Fibroblast of peridontal ligament (primary cell): ENCODE data around the gene NTN3.
"Not testable (repeated sequence)": the region's sequence is repeated elsewhere in the genome, so short reads cannot be mapped to it uniquely, and the experiment has no call there.

ENCODE experiments used
- DNase-seq: peaks from one replicate; pipeline ENCODE4 v3.0.0-alpha.2; 2010; ENCODE audit errors: extremely low read depth

The NTN3 gene

DNA sequence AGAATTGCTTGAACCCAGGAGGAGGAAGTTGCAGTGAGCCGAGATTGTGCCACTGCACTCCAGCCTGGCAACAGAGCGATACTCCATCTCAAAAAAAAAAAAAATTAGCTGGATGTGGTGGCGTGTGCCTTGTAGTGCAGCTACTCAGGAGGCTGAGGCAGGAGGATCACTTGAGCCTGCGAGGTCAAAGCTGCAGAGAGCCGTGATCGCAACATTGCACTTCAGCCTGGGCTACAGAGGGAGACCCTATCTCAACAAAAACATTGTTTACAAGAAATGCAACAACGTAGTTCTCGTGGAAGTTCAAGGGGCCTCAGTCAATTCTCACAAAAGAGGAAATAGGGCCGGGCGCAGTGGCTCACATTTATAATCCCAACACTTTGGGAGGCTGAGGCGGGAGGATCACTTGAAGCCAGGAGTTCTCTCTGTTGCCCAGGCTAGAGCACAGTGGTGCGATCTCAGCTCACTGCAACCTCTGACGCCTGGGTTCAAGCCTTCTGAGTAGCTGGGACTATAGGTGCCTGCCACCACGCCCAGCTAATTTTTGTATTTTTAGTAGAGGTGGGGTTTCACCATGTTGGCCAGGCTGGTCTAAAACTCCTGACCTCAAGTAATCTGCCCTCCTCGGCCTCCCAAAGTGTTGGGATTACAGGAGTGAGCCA lies 29.8 kb upstream of the NTN3 start:
- not testable (repeated sequence) for DNase-seq

DNA sequence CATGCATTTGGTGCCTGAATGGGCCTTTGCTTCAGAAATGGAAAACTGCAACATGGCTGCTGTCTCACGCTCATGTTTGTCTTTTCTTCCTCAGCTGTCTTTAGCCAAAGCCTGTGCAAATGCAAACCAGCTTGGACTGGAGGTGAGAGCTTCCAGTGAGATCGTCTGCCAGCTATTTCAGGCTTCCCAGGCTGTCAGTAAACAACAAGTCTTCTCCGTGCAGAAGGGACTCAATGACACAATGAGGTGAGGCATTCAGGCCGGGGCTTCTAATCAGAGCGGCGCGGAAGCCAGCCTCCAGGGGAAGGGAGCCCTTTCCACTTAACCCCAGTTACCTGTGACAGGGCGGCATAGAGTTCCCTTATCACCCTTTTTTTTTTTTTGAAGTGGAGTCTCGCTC lies 27.5 kb upstream of the NTN3 start:
- no peak for DNase-seq

DNA sequence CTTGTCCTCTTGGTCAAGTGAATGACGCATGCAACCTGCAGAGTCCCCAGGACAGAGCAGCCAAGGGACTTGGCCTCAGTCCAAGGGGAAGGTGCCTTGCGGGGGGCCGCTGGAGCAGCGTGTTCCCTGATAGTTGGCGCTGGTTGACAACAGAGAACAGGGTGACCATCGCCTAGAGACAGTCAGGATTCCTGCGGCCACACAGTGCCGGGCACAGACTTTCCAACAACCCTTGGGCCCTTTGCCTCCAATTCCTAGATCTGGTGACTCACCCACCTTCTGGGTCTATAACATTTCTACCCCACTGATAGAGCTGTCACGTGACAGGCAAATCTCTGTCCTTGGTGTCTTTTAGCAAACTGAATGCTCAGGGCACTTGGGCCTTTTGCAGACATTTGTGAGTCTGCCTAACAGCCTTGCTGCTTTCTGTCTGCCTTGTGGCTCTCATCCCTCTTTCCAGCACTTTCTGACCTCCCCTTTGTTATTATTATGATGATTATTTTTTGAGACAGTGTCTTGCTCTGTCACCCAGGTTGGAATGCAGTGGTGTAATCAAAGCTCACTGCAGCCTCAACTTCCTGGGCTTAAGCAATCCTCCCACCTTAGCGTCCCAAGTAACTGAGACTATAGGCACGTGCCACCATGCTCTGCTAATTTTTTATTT lies 23.0 kb upstream of the NTN3 start:
- no peak for DNase-seq

DNA sequence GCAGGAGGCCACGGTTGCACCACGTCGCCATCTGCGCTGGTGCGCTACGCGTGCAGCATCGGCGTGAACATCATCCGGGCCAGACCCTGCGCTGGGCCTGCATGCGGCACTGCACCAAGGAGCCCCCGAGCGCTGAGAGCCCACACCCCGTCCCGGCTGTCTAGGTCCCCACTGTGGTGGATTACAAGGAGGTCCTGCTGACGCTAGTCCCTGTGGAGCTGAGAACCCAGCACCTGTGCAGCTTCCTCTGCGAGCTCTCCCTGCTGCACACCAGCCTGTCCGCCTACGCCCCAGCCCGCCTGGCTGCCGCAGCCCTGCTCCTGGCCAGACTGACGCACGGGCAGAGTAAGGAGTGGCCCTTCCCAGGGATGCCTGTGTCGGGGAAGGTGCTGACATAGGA lies 22.0 kb upstream of the NTN3 start:
- no peak for DNase-seq

DNA sequence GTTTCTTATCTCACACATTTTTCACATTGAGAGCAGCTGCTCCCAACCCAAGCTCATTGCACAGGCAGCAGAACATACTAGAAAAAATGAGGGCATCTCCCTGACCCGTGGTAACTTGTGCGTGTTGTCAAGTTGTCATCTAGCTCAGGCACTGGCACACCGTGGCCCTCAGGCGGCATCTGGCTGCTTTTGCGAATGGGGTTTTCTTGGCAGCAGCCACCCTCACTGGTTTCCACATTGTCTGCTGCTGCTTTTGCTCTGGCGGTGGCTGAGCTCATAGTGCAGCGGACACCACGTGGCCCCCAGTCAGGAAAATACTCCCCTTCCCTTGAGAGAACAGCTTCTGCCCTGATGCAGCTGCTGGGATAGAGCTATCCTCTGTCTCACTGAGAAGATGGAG lies 20.6 kb upstream of the NTN3 start:
- DNase-seq, result no peak

DNA sequence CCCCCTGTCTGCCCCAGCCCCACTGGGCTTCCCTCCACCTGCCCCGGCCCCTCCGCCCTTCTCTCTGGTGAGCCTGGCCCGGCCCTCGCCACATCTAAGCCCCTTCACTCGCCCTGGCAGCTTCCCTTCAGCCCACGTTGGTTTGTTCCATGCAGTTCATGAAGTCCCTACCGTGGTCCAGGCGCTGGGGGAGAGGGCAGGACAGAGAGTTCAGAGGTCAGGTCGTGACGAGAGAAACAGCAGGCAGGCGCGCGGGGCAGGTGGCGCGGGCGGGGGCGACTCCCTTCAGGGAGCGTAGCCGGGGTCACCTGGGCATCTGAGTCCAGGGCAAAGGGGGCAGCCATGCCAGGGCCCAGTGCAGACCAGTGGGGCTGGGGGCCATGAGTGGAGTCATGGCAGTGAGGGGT lies 20.1 kb upstream of the NTN3 start:
- no peak for DNase-seq

DNA sequence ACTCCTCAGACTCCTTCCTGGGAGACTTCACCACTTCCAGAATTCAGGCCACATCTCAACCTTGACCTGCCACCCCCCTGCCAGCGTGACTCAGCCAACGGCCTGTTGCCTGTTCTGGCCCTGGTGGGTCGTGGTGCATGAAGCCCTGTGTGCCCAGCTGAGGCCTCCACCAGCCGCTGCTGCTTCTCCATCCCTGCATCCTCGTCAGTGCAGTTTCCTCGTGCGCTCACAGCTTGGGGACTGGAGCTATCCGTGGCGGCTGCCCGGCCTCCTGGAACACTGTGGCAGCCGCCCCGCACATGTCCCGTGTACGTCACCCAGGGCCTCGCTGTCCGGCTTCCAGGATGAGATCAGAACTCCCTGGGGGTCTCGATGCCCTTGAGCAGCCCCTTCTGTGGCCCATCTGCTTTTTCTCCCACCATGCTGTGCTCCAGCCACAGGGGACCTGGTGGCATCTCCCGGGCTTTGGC lies 19.2 kb upstream of the NTN3 start:
- no peak for DNase-seq

DNA sequence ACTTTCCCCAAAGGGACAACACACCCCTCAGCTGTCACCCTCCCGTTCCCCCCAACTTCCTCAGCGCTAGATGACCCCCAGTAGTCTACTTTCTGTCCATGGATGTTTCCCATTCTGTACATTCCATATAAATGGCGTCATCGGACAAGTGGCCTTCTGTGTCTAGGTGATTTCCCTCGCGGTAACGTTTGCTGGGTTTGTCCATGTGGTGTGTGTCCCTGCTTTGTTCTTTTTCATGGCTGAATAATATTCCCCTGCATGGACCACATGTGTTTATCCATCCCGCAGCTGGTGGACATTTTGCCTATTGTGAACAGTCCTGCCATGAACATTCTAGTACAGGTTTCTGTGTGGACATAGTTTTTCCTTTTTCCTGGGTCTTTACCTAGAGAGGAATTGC lies 18.4 kb upstream of the NTN3 start:
- no peak for DNase-seq

DNA sequence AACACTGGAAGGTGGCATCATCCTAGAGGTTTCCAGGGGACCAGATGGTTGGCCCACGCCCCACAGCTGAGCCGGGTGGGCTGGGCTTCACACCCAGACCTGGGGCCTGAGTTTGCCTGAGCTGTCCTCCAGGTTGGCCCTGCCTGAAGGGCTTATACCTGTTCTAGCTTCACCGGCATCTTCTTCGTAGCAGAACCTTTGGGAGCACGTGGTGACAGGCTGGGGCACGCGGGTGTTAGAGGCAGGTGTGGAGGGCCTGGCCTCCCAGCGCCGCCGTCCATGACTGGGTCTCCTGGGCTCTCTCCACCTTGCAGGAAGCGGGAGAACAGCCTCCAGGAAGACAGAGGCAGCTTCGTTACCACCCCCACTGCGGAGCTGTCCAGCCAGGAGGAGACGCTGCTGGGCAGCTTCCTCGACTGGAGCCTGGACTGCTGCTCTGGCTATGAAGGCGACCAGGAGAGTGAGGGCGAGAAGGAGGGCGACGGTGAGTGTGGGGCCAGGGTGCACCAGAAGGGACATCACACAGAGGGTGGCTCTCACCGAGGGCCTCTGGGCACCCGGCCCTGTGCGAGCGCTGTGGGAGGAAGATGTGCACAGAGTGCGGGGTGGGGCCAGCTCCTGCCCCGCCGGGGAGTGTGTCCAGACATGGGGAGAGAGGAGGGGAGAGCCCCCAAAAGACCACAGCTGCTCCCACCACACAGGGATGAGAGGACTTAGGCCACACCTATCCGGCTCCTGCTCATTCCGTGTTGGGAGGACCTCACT lies 15.8 kb upstream of the NTN3 start:
- no peak for DNase-seq

DNA sequence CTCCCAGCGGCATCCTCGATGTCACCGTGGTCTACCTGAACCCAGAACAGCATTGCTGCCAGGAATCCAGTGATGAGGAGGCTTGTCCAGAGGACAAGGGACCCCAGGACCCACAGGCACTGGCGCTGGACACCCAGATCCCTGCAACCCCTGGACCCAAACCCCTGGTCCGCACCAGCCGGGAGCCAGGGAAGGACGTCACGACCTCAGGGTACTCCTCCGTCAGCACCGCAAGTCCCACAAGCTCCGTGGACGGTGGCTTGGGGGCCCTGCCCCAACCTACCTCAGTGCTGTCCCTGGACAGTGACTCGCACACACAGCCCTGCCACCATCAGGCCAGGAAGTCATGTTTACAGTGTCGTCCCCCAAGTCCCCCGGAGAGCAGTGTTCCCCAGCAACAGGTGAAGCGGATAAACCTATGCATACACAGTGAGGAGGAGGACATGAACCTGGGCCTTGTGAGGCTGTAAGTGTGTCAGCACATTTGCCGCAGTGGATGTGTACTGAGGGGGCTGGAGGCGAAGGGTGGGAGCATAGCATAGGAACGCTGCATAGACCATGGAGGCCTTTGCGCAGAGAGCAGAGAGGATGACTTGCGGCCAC lies 14.4 kb upstream of the NTN3 start:
- DNase-seq, result no peak

DNA sequence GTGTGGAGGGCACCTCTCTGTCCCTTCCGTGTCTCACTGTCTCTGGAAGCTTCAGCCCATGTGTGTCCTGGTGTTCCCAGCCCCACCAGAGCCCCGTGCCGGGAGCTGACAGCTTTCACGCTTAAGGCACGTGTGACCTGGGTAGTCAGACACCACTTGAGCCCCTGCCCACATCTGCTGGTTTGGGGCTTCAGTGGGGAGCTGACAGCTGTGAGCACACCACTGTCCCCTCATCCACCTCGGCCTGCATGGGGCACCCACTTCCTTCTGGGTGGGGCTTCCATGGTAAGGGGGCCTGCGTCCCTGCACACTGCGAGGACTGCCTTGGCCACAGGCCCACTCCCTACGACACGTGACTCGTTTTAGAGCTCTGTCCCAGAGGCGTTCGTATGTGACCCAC lies 13.8 kb upstream of the NTN3 start:
- DNase-seq, result no peak

DNA sequence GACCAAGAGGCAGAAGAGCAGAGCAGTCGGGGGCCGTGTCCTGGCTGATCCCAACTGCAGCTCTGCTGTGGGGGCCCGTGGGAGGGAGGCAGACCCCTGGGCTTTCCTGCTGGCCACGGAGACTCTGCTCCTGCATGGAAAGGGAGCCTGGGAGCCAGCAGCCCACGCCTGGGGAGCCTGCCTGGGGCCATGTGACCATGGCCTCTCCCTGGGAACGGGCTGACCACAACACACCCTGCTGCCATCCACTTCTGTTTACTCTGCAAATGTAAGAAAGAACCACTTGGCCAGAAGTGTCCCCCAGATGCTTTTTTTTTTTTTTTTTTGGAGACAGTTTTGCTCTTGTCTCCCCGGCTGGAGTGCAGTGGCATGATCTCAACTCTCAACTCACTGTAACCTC lies 13.2 kb upstream of the NTN3 start:
- no peak for DNase-seq

DNA sequence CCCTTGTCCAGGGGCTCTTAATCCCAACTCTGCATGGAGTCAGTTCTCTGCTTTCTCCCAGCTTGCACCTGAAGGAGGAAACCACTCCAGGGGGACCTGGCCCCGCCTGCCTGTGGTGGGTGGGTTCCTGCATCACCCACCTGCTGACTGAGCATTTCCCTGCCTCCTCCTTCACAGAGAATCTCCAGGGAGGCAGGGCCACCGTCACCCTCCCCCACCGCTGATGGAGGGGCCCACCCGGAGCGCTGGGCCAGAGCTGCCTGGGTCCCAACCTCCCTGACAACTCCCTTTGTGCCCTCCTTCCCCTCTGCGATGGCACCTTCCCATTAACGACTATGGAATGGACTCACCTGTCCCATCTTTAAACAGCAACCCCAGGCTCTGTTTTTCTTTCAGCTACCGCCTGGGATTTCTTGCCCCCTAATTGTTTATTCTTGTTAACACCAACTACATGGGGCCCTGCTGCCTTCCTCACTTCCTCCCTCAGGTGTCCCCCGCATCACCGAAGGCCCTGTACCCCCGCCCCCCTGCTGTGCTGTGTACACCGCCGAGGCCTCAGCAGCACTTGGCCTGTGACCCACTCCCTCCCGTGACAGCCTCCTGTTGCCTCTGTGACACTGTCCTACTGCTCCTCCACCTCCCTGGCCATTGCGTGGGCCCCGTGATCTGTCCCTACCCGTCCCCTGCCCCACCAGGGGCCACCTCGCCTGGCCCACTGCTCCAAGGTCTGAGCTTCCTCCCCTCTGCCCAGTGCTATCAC lies 12.0 kb upstream of the NTN3 start:
- no peak for DNase-seq

DNA sequence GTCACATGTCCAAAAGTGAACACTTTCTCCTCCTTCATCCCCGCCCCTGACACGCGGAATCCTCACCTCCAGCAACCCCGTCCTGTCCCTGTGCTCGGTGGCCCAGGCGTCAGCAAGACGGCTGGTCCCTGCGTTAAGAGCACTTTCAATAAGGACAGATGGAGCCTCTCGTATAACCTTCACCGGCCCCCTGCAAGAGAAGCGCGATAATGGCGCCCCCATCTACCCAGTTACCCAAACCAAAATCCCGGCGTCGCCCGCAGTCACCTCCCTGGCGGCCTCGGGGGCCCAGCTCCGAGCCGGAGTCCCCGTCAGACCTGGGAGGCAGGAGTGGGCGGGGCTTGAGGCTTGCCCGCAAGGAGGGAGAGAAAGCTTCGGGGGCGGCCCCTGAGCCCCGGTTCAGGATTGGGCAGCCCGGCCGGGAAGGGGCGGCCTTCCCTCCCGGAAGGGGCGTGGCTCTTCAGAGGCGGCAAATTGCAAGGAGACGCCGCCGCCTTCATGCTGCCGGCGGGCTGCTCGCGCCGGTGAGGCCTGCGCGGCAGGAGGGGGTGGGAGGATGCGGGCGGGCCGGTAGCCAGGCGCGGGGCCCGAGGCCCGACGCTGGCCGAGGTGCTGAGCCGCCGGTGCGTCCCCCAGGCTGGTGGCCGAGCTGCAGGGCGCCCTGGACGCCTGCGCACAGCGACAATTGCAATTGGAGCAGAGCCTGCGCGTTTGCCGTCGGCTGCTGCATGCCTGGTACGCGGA lies 11.3 kb upstream of the NTN3 start, which contains the start of gene TEDC2:
TSS of gene TEDC2 (plus strand) at position 463 of the 744 bp plus-strand sequence. CDS start at position 499, 36 bp downstream.
- DNase-seq, result peak; percentile 78

DNA sequence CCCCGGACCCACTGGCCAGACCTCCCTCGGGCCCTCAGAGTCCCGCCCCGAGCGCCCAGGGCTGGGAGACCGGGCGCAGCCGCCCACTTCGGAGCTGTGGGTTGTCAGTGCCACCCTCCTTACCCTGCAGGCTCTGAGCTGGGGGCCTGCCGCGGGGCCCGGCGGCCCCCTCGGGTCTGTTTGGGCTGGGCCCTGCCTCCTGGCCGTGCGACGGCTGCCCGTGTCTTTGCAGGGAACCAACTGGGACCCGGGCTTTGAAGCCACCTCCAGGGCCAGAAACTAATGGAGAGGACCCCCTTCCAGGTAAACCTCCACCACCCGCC lies 10.7 kb upstream of the NTN3 start:
- DNase-seq, result no peak

DNA sequence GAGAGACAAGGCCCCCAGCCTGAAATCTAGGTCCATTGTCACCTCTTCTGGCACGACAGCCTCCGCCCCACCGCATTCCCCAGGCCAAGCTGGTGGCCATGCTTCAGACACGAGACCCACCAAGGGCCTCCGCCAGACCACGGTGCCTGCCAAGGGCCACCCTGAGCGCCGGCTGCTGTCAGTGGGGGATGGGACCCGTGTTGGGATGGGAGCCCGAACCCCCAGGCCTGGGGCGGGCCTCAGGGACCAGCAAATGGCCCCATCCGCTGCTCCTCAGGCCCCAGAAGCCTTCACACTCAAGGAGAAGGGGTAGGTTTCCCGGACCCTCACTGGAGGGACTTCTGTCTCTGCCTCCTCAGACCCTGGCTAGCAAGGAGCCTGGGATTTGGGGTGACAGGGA lies 10.2 kb upstream of the NTN3 start:
- no peak for DNase-seq

DNA sequence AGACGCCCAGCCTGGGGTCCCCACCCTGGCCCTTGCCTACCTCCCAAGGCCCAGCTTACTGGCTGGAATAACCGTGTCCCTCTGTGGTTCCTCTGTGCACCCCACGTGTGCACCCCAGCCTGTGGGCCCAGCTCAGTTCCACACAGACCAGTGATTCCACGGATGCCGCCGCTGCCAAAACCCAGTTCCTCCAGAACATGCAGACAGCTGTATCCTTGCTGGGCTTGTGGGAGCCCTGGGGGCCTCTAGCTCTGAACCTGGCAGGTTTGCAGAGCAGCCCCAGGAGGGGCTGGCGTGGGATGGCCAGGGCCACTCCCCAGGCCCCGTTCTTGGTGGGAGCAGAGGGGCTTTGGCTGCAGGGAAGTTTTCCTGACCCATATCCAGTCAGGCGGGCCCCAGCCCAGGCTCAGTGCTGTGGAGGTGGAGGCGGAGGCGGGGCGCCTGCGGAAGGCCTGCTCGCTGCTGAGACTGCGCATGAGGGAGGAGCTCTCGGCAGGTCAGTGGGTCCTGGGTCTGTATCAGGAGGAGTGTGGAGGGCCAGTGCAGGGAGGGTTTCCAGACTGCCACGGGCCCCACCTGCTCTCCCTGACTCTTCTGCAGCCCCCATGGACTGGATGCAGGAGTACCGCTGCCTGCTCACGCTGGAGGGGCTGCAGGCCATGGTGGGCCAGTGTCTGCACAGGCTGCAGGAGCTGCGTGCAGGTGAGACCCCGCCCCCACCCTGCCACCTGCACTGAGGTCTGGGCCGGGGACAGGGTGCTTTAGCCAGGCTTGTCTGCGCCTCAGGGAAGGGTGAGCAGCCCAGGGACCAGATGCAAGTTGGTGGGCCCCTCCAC lies 8.8 kb upstream of the NTN3 start:
- no peak for DNase-seq

DNA sequence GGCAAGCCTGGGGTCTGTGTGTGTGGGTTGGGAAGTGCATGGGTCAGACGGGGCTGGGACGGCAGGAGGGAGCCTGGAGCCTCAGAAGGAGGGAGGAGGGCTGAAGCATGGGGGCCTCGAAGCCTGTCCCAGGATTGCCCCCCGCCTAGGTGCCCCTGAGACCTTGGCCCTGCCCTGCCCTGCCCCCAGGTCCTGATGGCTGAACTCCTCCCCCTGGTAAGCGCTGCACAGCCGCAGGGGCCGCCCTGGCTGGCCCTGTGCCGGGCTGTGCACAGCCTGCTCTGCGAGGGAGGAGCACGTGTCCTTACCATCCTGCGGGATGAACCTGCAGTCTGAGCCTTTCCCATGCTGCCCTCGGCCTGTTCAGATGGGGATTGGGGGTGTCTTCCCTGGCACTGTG lies 6.8 kb upstream of the NTN3 start:
- DNase-seq, result no peak

DNA sequence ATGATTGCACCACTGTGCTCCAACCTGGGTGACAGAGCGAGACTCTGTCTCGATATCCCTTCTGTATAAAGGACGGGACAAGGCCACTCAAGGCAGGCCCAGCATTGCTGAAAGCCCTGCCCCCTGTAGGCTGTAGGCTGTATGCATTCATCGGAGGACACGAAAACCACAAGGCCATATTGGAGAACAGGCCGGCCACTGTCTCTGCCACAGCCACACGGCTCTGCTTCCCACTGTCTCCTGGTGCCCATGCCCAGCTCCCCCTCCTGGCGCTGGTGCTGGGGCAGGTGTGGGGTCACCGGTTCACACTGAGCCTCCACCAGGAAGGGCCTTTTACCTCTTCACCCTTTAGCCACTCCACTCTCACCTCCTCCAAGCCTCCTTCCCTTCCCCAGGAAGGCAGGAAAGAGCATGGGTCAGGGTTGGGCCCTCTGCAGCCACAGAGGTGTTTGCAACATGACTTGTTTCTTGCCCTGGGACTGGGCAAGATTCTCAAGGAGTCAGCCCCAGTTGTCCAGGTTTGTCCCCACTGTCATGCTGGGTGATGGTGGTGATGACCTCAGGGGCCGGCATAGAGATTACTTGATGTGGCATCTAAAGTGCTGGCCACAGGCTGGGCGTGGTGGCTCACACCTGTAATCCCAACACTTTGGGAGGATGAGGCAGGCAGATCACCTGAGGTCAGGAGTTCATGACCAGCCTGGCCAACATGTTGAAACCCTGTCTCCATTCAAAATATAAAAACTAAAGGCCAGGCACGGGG lies 5.3 kb upstream of the NTN3 start:
- no peak for DNase-seq
